Endothelial cell of umbilical vein (primary cell): Measurements from ENCODE around the gene TNFAIP1. TPM values are rescaled to one million over a fixed set of nuclear protein-coding genes. Genes with fewer than 3 reads are reported as not detected.
A peak's percentile ranks its signal among the peaks of the same experiment; 100 is the strongest.

Experiments used
- BruUV-seq: library from RNA; stranded (reverse); fragments of 400-500 nt; replicated peaks from 2 replicates; lab custom pipeline; 2021; lab: Mats Ljungman, UMichigan
- CTCF ChIA-PET: fragments of 300-600, 350-600 bp; sonication (Branson Sonifier 250); formaldehyde crosslinking; loops from one replicate; lab custom pipeline; 2021; ENCODE audit warnings: antibody characterized with exemption, inconsistent platforms; lab: Charles Lee
- POLR2A ChIA-PET: fragments of 300-600, 350-600 bp; sonication (Branson Sonifier 250); formaldehyde crosslinking; loops from one replicate; lab custom pipeline; 2021; ENCODE audit warnings: antibody characterized with exemption, inconsistent platforms; lab: Charles Lee
- DNase-seq: peaks from one replicate; pipeline ENCODE4 v3.0.0-alpha.2; 2011; ENCODE audit warnings: low read depth, low spot score
- FAIRE-seq: peaks from 2 replicates; lab custom pipeline; 2011; peaks lifted over from hg19 to GRCh38; lab: Jason Lieb, UNC
- H2AFZ ChIP-seq: 2 replicates; pipeline ENCODE4 v1.6.0; 2012; ENCODE audit warnings: low read depth, low read length, control low read depth, inconsistent platforms
- H3K27ac ChIP-seq: 2 replicates; pipeline ENCODE4 v1.5.1; 2011; ENCODE audit warnings: low read depth, mild to moderate bottlenecking, control low read depth, low read length, moderate library complexity; ENCODE audit not compliant: insufficient read depth
- H3K27me3 ChIP-seq, 2 experiments: 2 replicates each; pipeline versions ENCODE4 v1.6.0 to v1.6.1; 2011; ENCODE audit warnings: low read length in 2 of 2, mixed read lengths in 1 of 2; ENCODE audit not compliant: control insufficient read depth in 2 of 2, insufficient read depth in 2 of 2
- H3K36me3 ChIP-seq, 2 experiments: 2 replicates in 1 of 2; 3 replicates in 1 of 2; pipeline ENCODE4 v1.5.1; 2011; ENCODE audit warnings: low read length in 2 of 2, mild to moderate bottlenecking in 1 of 2, moderate library complexity in 1 of 2; ENCODE audit not compliant: control insufficient read depth in 2 of 2, insufficient read depth in 2 of 2; ENCODE audit errors: extremely low read depth in 1 of 2
- H3K4me1 ChIP-seq: 3 replicates; pipeline ENCODE4 v1.5.1; 2011; ENCODE audit warnings: mild to moderate bottlenecking, low read length; ENCODE audit not compliant: control insufficient read depth, insufficient read depth; ENCODE audit errors: extremely low read depth
- H3K4me2 ChIP-seq: 2 replicates; pipeline ENCODE4 v1.6.1; 2011; ENCODE audit warnings: low read length, control low read depth, mixed read lengths; ENCODE audit not compliant: insufficient read depth
- H3K4me3 ChIP-seq, 3 experiments: fragments of 200-600 bp in 1 of 3; sonication (generic), shearing (Covaris generic) in 1 of 3; replicated peaks in 1 of 3; 2 replicates each; pipeline ENCODE4 v1.5.1; 2011 to 2016; ENCODE audit warnings: control low read depth in 3 of 3, low read length in 3 of 3, mild to moderate bottlenecking in 2 of 3, inconsistent platforms in 1 of 3, low read depth in 1 of 3, moderate library complexity in 1 of 3; ENCODE audit not compliant: insufficient read depth in 1 of 3
- H3K79me2 ChIP-seq: 2 replicates; pipeline ENCODE4 v1.6.0; 2012; ENCODE audit warnings: low read length, inconsistent platforms; ENCODE audit not compliant: control insufficient read depth, insufficient read depth
- H3K9ac ChIP-seq: replicated peaks from 2 replicates; pipeline ENCODE3; 2011; ENCODE audit warnings: low read length, control low read depth; ENCODE audit not compliant: insufficient read depth; ENCODE audit errors: extremely low read depth
- H3K9me1 ChIP-seq: replicated peaks from 3 replicates; pipeline ENCODE4 v1.6.0; 2011; ENCODE audit warnings: mild to moderate bottlenecking, low read length; ENCODE audit not compliant: control insufficient read depth, insufficient read depth; ENCODE audit errors: extremely low read depth
- H3K9me3 ChIP-seq: replicated peaks from 2 replicates; pipeline ENCODE4 v1.5.1; 2012; ENCODE audit warnings: low read length, inconsistent platforms; ENCODE audit not compliant: control insufficient read depth, insufficient read depth
- H4K20me1 ChIP-seq: replicated peaks from 2 replicates; pipeline ENCODE3; 2011; ENCODE audit warnings: mild to moderate bottlenecking, low read length; ENCODE audit not compliant: control insufficient read depth, insufficient read depth; ENCODE audit errors: extremely low read depth
- CTCF ChIP-seq, 2 donors: IDR thresholded peaks; 1 replicate in 1 of 2; 2 replicates in 1 of 2; pipeline ENCODE4 v1.5.1; 2011; ENCODE audit warnings: low read length in 2 of 2, mild to moderate bottlenecking in 2 of 2, moderate library complexity in 2 of 2, control low read depth in 1 of 2, inconsistent platforms in 1 of 2, low read depth in 1 of 2; ENCODE audit not compliant: insufficient read depth in 1 of 2; ENCODE audit errors: extremely low read depth in 1 of 2
- EZH2 ChIP-seq: IDR thresholded peaks from 2 replicates; pipeline ENCODE4 v1.6.1; 2012; ENCODE audit warnings: borderline replicate concordance, low read depth, mild to moderate bottlenecking, moderate library complexity, low read length, inconsistent platforms; ENCODE audit not compliant: severe bottlenecking
- FOS ChIP-seq: IDR thresholded peaks from 2 replicates; pipeline ENCODE4 v1.6.1; 2011; ENCODE audit warnings: mild to moderate bottlenecking, low read length, moderate library complexity, borderline replicate concordance; ENCODE audit not compliant: insufficient read depth
- GATA2 ChIP-seq: IDR thresholded peaks from 2 replicates; pipeline ENCODE4 v1.7.0; 2011; ENCODE audit warnings: low read depth, mild to moderate bottlenecking, moderate library complexity, mixed read lengths, low read length; ENCODE audit not compliant: insufficient read length, insufficient read depth
- JUN ChIP-seq: IDR thresholded peaks from 2 replicates; pipeline ENCODE4 v1.6.1; 2011; ENCODE audit warnings: borderline replicate concordance, low read depth; ENCODE audit not compliant: insufficient read length, insufficient read depth
- MAX ChIP-seq: IDR thresholded peaks from 2 replicates; pipeline ENCODE4 v1.6.1; 2011; ENCODE audit not compliant: insufficient read depth, insufficient read length
- MYC ChIP-seq: IDR thresholded peaks from one replicate; pipeline ENCODE4 v1.6.1; 2011; ENCODE audit warnings: mild to moderate bottlenecking, low read depth, low read length
- POLR2A ChIP-seq: IDR thresholded peaks from 2 replicates; pipeline ENCODE4 v1.6.1; 2012; ENCODE audit warnings: low read depth, mild to moderate bottlenecking, control low read depth, low read length
- POLR2AphosphoS5 ChIP-seq: IDR thresholded peaks from 2 replicates; pipeline ENCODE4 v1.6.1; 2012; ENCODE audit warnings: low read depth, mild to moderate bottlenecking, control low read depth, low read length, moderate library complexity; ENCODE audit not compliant: insufficient read depth
- dilution Hi-C: fragments of 300-500 bp; cut with MboI; formaldehyde crosslinking; loops from one replicate; pipeline ENCODE4 v1.15.0; 2019; ENCODE audit warnings: low sequenced_read_pairs; ENCODE audit not compliant: extremely low pct_ligation_motif_present
- intact Hi-C: fragments of 100-400 bp; cut with micrococcal nuclease; formaldehyde crosslinking; loops from one replicate; pipeline ENCODE4 v1.10.0; 2022
- polyA plus RNA-seq, 4 experiments: library from polyadenylated mRNA; depleted of rRNA in 3 of 4; stranded (reverse) in 3 of 4; unstranded in 1 of 4; fragments of >200 nt; gene quantifications; 2 replicates each; pipeline versions ENCODE4 v1.2.1 to v1.2.3, GENCODE V29; 2011 to 2012; ENCODE audit warnings: missing spikeins in 1 of 4
- total RNA-seq: library from RNA; stranded (reverse); gene quantifications from 2 replicates; pipeline ENCODE4 v1.2.3, GENCODE V29; 2021

The TNFAIP1 gene
- total and polyA plus RNA-seq, 2 donors (not counting 3 experiments of a cell fraction or from before 2014, with no cell fraction given), result 85.7 to 89.6 TPM

GRCh38 chr17:28394337-28395116, 59.0 kb downstream of the TNFAIP1 start:
- TSS peak; percentile 81 for BruUV-seq
- peak; percentile 81 for FAIRE-seq
- no peaks in the 10 kb centered on the region for H3K36me3 ChIP-seq

More at GRCh38 chr17:28394337-28395116, 59.0 kb downstream of the TNFAIP1 start:
- no peaks in the 10 kb centered on the region for H4K20me1 ChIP-seq
- intact Hi-C loops (no loop called here), dilution Hi-C loops (no loop called here)
- H3K9ac ChIP-seq, result no peak overlapping the region
- no peaks in the 10 kb centered on the region for H3K27me3 ChIP-seq
- no peak overlapping the region for H3K4me2 ChIP-seq
- H2AFZ ChIP-seq, result no peak overlapping the region
- peak overlapping the region; percentile 44 for H3K27ac ChIP-seq
- no peaks in the 10 kb centered on the region for H3K79me2 ChIP-seq
- ChIA-PET POLR2A (interaction anchor here (1.0 kb wide), 1 partner anchor 37 kb away, joined by 3 read pairs; the partner anchor contains the start of gene POLDIP2), CTCF (interaction anchor here (0.8 to 2.1 kb wide), 5 partner anchors 8 to 28 kb away, joined by 3 to 11 read pairs (median 3); no protein-coding TSS in a partner anchor)
- no peaks in the 10 kb centered on the region for H3K9me3 ChIP-seq
- DNase-seq, result peak; percentile 73
- no peak overlapping the region for H3K4me3 ChIP-seq
- TF ChIP-seq CTCF (IDR thresholded peaks at IDR 0.05; ENCODE audit: extremely low read depth in 1 of 2, insufficient read depth in 1 of 2, low read depth in 1 of 2, low read length in 2 of 2) (no peak), POLR2A (no peak), MYC (no peak), POLR2AphosphoS5 (no peak), JUN (peak; percentile 68), EZH2 (no peak), FOS (peak; percentile 31), MAX (no peak), GATA2 (peak; percentile 27)
- H3K9me1 ChIP-seq, result no peaks in the 10 kb centered on the region
- peaks cover 4% of the 10 kb centered on the region for H3K4me1 ChIP-seq
